GM18508 (cell line): Measurements from ENCODE around the gene PTPDC1.

Source experiments
- ATAC-seq: cut with Tn5 transposase; IDR thresholded peaks from one replicate; pipeline ENCODE4 v1.9.1; 2021; ENCODE audit warnings: moderate number of reproducible peaks; ENCODE audit not compliant: insufficient read depth, unreplicated experiment

The PTPDC1 gene

GRCh38 chr9:94139672-94140417 is 55.6 kb downstream of the PTPDC1 start:
- no peak for ATAC-seq

- no peak for ATAC-seq
Measured at GRCh38 chr9:94140418-94140780, 56.1 kb downstream of the PTPDC1 start.

- ATAC-seq = no peak
Measured at GRCh38 chr9:94140791-94141790, 56.8 kb downstream of the PTPDC1 start.

- ATAC-seq = no peak
Measured at GRCh38 chr9:94142353-94142752, 58.1 kb downstream of the PTPDC1 start.

- no peak for ATAC-seq
Measured at GRCh38 chr9:94144394-94144793, 60.1 kb downstream of the PTPDC1 start.

GRCh38 chr9:94145640-94146039 is 61.4 kb downstream of the PTPDC1 start:
- ATAC-seq = no peak

- no peak for ATAC-seq
Measured at GRCh38 chr9:94147776-94148175, 63.5 kb downstream of the PTPDC1 start.

GRCh38 chr9:94148419-94148818 is 64.2 kb downstream of the PTPDC1 start:
- ATAC-seq = no peak

GRCh38 chr9:94149696-94150095 is 65.4 kb downstream of the PTPDC1 start:
- no peak for ATAC-seq

- ATAC-seq = no peak
Measured at GRCh38 chr9:94150279-94150828, 66.1 kb downstream of the PTPDC1 start.

- no peak for ATAC-seq
Measured at GRCh38 chr9:94150890-94151650, 66.8 kb downstream of the PTPDC1 start.

- ATAC-seq = peak; percentile 70
Measured at GRCh38 chr9:94153905-94154304, 69.6 kb downstream of the PTPDC1 start.

GRCh38 chr9:94156348-94157049 is 72.2 kb downstream of the PTPDC1 start:
- no peak for ATAC-seq

GRCh38 chr9:94157050-94157801 is 73.0 kb downstream of the PTPDC1 start:
- ATAC-seq = no peak
